ENCODE data around the gene BTBD2.

BTBD2 gene

DNA sequence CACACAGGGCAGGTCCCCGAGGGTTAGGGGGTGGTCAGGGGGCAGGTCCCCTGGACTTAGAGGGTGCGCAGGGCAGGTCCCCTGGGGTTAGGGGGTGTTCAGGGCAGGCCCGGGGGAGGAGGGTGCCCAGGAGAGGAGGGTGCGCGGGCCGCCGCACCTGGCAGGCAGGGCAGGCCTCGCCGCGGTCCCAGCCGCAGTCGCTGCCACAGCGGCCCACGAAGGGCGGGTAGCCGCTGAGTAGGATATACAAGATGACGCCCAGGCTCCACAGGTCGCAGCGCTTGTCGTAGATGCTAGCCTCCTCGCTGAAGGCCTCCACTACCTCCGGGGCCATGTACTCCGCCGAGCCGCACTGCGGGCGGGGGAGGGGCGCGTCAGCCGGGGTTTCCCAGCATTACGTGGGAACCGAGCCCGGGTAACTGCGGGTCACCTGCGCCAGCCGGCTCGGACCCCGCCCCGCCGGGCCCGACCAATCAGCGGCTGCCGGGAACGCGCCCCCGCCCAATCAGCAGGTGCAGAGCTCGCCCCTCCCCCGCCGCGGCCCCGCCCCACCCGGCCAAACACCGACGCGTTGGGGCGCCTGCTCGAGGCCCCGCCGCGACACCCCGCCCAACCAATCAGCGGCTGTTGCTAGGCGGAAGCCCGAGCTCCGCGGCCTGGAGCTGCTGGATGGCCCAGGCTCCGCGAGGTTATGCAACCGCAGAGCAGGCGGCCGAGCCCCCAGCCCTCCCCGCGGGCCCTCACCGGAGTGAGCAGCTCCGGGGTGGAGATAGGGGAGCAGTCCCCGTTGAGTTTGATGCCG, 26.4 kb upstream of the BTBD2 start:
- DNase-seq (ENCODE audit: low spot score) (peak; percentile 97), ATAC-seq (ENCODE audit: low read depth) (peak; percentile 81)
- Histone ChIP-seq H3K9me3 (ENCODE audit: severe bottlenecking) (no peaks in the 10 kb centered on the region), H3K36me3 (ENCODE audit: low read depth) (peaks cover 82% of the 10 kb centered on the region), H3K27ac (ENCODE audit: poor library complexity, severe bottlenecking) (peak overlapping the region; percentile 83), H3K4me3 (ENCODE audit: severe bottlenecking) (no peak overlapping the region), H3K4me1 (ENCODE audit: insufficient read depth, poor library complexity, severe bottlenecking) (peaks cover 24% of the 10 kb centered on the region), H3K27me3 (ENCODE audit: insufficient read depth, poor library complexity, severe bottlenecking) (no peaks in the 10 kb centered on the region)
- TF ChIP-seq, protein P1, sequence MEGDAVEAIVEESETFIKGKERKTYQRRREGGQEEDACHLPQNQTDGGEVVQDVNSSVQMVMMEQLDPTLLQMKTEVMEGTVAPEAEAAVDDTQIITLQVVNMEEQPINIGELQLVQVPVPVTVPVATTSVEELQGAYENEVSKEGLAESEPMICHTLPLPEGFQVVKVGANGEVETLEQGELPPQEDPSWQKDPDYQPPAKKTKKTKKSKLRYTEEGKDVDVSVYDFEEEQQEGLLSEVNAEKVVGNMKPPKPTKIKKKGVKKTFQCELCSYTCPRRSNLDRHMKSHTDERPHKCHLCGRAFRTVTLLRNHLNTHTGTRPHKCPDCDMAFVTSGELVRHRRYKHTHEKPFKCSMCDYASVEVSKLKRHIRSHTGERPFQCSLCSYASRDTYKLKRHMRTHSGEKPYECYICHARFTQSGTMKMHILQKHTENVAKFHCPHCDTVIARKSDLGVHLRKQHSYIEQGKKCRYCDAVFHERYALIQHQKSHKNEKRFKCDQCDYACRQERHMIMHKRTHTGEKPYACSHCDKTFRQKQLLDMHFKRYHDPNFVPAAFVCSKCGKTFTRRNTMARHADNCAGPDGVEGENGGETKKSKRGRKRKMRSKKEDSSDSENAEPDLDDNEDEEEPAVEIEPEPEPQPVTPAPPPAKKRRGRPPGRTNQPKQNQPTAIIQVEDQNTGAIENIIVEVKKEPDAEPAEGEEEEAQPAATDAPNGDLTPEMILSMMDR (IDR thresholded peaks at IDR 0.05; ENCODE audit: poor library complexity, severe bottlenecking): no peak

DNA sequence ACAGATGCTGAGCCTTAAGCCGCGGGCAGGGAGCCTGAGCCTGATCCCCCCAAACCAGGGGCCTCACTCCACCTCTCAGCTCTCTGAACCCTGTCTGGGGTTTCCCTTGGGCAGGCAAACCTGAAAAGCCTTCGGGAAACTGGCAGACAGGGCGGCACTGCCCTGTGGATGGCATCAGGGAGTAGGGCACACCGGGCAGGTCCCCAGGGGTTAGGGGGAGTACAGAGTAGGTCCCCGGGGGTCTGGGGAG, 25.8 kb upstream of the BTBD2 start:
- ATAC-seq (ENCODE audit: low read depth): no peak
- DNase-seq (ENCODE audit: low spot score): no peak
- TF ChIP-seq, protein P1 (IDR thresholded peaks at IDR 0.05; ENCODE audit: poor library complexity, severe bottlenecking): no peak
- Histone ChIP-seq H3K27ac (ENCODE audit: poor library complexity, severe bottlenecking) (peak overlapping the region; percentile 83), H3K4me1 (ENCODE audit: insufficient read depth, poor library complexity, severe bottlenecking) (peaks cover 24% of the 10 kb centered on the region), H3K27me3 (ENCODE audit: insufficient read depth, poor library complexity, severe bottlenecking) (no peaks in the 10 kb centered on the region), H3K9me3 (ENCODE audit: severe bottlenecking) (no peaks in the 10 kb centered on the region), H3K36me3 (ENCODE audit: low read depth) (peaks cover 77% of the 10 kb centered on the region), H3K4me3 (ENCODE audit: severe bottlenecking) (no peak overlapping the region)

DNA sequence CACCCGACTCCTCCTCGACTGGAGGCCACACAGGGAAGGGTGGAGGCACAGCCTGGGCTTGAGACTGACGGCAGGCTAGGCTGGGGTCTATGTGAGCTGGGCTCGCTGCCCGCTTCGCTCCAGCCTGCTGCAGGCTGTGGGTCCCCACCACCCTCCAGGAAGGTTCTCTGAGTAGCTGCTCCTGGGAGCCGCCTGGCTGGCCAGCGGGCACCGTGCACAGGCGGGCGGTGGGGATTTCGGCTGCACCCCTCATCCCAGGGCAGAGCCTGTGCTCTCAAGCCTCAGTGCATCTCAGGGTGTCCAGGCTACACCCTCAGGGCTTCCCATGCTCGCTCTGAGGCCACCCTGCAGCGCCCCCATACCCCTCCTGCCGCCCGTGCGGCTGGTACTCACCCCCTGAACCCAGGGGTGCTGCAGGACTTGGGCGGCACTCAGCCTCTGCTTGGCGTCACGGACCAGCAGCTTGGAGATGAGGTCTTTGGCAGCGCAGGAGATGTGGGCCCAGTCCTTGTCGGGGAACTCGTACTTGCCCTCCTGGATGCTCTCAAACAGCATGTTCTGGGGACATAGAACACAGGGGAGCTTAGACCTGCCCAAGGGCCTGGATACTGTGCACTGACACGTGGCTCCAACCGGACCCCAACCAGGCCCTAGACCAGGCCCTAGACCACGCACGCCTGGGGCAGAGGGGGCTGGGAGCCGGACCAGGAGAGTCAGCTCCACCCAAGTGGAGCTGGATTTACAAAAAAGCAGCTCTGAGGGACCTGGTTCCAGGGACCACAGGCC, 25.3 kb upstream of the BTBD2 start:
- Histone ChIP-seq H3K36me3 (ENCODE audit: low read depth) (peaks cover 72% of the 10 kb centered on the region), H3K27me3 (ENCODE audit: insufficient read depth, poor library complexity, severe bottlenecking) (no peaks in the 10 kb centered on the region), H3K9me3 (ENCODE audit: severe bottlenecking) (no peaks in the 10 kb centered on the region), H3K27ac (ENCODE audit: poor library complexity, severe bottlenecking) (peak overlapping the region; percentile 83), H3K4me1 (ENCODE audit: insufficient read depth, poor library complexity, severe bottlenecking) (peaks cover 23% of the 10 kb centered on the region), H3K4me3 (ENCODE audit: severe bottlenecking) (no peak overlapping the region)
- ATAC-seq (ENCODE audit: low read depth) (no peak), DNase-seq (ENCODE audit: low spot score) (no peak)
- TF ChIP-seq, protein P1 (IDR thresholded peaks at IDR 0.05; ENCODE audit: poor library complexity, severe bottlenecking): no peak

DNA sequence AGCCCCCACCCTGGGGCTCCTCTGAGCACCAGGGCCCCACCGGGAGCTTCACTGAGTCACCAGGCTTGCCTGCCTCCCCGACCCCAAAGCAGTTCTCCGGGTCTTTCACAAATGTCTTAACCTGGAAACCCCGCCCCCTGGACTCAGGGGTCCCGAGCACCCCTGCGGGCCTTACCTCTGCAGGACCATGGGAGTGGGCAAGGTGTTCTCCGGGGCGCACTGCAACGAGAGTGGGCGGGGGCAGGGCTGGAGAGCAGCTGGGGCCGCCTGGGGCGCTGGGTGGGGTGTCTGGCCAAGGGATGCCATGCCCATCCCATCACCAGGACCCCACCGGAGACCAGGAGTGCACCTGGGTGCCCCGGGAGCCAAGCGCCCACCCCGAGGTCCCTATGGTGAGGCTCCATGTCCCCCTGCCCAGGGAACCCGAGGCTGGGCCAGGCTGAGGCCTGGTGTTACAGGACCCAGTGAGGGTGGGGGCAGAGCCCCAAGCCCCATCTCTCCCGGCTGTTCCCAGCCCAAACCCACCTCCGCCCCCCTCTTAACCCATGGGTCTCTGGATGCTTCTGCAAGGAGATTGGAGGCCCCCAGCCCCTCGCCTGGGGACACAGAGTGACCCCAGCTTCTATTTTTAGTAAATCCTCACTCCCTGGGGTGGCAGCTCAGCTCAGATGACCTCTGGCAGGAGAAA, 24.6 kb upstream of the BTBD2 start:
- H3K9me3 ChIP-seq (ENCODE audit: severe bottlenecking): no peaks in the 10 kb centered on the region
- H3K27me3 ChIP-seq (ENCODE audit: insufficient read depth, poor library complexity, severe bottlenecking): no peaks in the 10 kb centered on the region
- ATAC-seq (ENCODE audit: low read depth): no peak
- TF ChIP-seq, protein P1 (IDR thresholded peaks at IDR 0.05; ENCODE audit: poor library complexity, severe bottlenecking): no peak
- H3K4me1 ChIP-seq (ENCODE audit: insufficient read depth, poor library complexity, severe bottlenecking): peaks cover 19% of the 10 kb centered on the region
- peaks cover 65% of the 10 kb centered on the region for H3K36me3 ChIP-seq (ENCODE audit: low read depth)
- DNase-seq (ENCODE audit: low spot score): peak; percentile 60
- no peak overlapping the region for H3K4me3 ChIP-seq (ENCODE audit: severe bottlenecking)
- H3K27ac ChIP-seq (ENCODE audit: poor library complexity, severe bottlenecking): peak overlapping the region; percentile 83

Data from RWPE2 (cell line).